Measurements from ENCODE around the gene SLC34A1.
"Not testable (repeated sequence)": the region's sequence is repeated elsewhere in the genome, so short reads cannot be mapped to it uniquely, and the experiment has no call there.

The SLC34A1 gene

GRCh38 chr5:177369645-177370440 lies 14.4 kb upstream of the SLC34A1 start:
- DNase-seq = no peak

GRCh38 chr5:177370488-177371119 lies 13.6 kb upstream of the SLC34A1 start:
- peak; percentile 89 for DNase-seq

GRCh38 chr5:177371120-177372033 lies 12.9 kb upstream of the SLC34A1 start:
- no peak for DNase-seq

- no peak for DNase-seq
Measured at GRCh38 chr5:177372034-177372896, 12.0 kb upstream of the SLC34A1 start.

- no peak for DNase-seq
Measured at GRCh38 chr5:177372910-177373309, 11.3 kb upstream of the SLC34A1 start.

GRCh38 chr5:177373806-177374205 lies 10.4 kb upstream of the SLC34A1 start:
- no peak for DNase-seq

GRCh38 chr5:177374211-177374610 lies 10.0 kb upstream of the SLC34A1 start:
- DNase-seq = no peak

GRCh38 chr5:177375516-177375915 lies 8.7 kb upstream of the SLC34A1 start:
- not testable (repeated sequence) for DNase-seq

- no peak for DNase-seq
Measured at GRCh38 chr5:177376107-177376506, 8.1 kb upstream of the SLC34A1 start.

GRCh38 chr5:177377851-177378776 lies 6.1 kb upstream of the SLC34A1 start:
- no peak for DNase-seq

- DNase-seq = no peak
Measured at GRCh38 chr5:177378884-177379883, 5.0 kb upstream of the SLC34A1 start.

- no peak for DNase-seq
Measured at GRCh38 chr5:177380805-177381126, 3.5 kb upstream of the SLC34A1 start.

- no peak for DNase-seq
Measured at GRCh38 chr5:177382423-177383029, 1.7 kb upstream of the SLC34A1 start.

- DNase-seq = no peak
Measured at GRCh38 chr5:177383181-177383580, 1.1 kb upstream of the SLC34A1 start.

- no peak for DNase-seq
Measured at GRCh38 chr5:177385720-177386119, 1.5 kb downstream of the SLC34A1 start.

GRCh38 chr5:177386542-177386941 lies 2.3 kb downstream of the SLC34A1 start:
- DNase-seq = no peak

- no peak for DNase-seq
Measured at GRCh38 chr5:177387405-177387804, 3.2 kb downstream of the SLC34A1 start.

- DNase-seq = no peak
Measured at GRCh38 chr5:177388521-177389052, 4.4 kb downstream of the SLC34A1 start.
